ENCODE measurements around the gene PITPNC1.

DNA sequence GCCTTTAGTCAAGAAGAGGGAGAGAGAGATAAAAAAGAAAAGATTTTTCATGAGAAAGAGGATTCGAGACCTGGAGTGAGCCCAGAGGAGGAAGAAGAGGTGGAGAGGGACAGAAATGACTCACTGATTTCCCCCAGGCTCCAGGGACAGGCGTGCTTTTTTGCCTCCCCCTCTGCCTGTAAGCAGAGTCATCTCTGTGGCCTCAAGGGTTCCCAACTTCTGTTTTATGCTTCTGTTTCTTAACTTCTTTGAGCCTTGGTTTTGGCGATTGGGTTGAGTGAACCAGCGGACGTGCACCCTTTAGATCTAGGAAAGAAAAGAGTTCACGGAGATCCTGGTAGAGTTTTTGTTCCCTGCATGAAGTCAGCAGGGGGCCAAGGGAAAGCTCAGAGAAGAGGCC is 192.8 kb downstream of the PITPNC1 start:
- TF ChIP-seq, protein P1, sequence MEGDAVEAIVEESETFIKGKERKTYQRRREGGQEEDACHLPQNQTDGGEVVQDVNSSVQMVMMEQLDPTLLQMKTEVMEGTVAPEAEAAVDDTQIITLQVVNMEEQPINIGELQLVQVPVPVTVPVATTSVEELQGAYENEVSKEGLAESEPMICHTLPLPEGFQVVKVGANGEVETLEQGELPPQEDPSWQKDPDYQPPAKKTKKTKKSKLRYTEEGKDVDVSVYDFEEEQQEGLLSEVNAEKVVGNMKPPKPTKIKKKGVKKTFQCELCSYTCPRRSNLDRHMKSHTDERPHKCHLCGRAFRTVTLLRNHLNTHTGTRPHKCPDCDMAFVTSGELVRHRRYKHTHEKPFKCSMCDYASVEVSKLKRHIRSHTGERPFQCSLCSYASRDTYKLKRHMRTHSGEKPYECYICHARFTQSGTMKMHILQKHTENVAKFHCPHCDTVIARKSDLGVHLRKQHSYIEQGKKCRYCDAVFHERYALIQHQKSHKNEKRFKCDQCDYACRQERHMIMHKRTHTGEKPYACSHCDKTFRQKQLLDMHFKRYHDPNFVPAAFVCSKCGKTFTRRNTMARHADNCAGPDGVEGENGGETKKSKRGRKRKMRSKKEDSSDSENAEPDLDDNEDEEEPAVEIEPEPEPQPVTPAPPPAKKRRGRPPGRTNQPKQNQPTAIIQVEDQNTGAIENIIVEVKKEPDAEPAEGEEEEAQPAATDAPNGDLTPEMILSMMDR (IDR thresholded peaks at IDR 0.05; ENCODE audit: insufficient read depth, low read depth, low read length) = no peak
- no peak for TF ChIP-seq EZH2 (IDR thresholded peaks at IDR 0.05; ENCODE audit: insufficient read depth, low read length)
